DND-41 (cell line): Measurements from ENCODE around the gene TBPL1.
"Not testable (repeated sequence)": the region's sequence is repeated elsewhere in the genome, so short reads cannot be mapped to it uniquely, and the experiment has no call there.

Source experiments
- ATAC-seq: fragments of 200-7000 bp; cut with Tn5 transposase; 3 replicates; pipeline ENCODE4 v1.9.1; 2021; ENCODE audit warnings: low read depth; ENCODE audit not compliant: insufficient read depth
- DNase-seq: peaks from one replicate; pipeline ENCODE4 v3.0.0-alpha.2; 2020
- H2AFZ ChIP-seq: 2 replicates; pipeline ENCODE4 v1.6.0; 2012; ENCODE audit warnings: low read depth, low read length
- H3K27ac ChIP-seq: 2 replicates; pipeline ENCODE4 v1.5.1; 2012; ENCODE audit warnings: low read length, inconsistent platforms
- H3K27me3 ChIP-seq: fragments of 200-600 bp; sonication (generic); 2 replicates; pipeline ENCODE4 v1.6.0; 2012; ENCODE audit warnings: low read length, mild to moderate bottlenecking, inconsistent platforms; ENCODE audit not compliant: insufficient read depth, poor library complexity
- H3K36me3 ChIP-seq: 2 replicates; pipeline ENCODE4 v1.5.1; 2012; ENCODE audit warnings: low read length, inconsistent platforms; ENCODE audit not compliant: insufficient read depth
- H3K4me1 ChIP-seq: 2 replicates; pipeline ENCODE4 v1.5.1; 2012; ENCODE audit warnings: mild to moderate bottlenecking, low read length; ENCODE audit not compliant: insufficient read depth
- H3K4me2 ChIP-seq: 2 replicates; pipeline ENCODE4 v1.6.0; 2012; ENCODE audit warnings: mild to moderate bottlenecking, moderate library complexity, low read length, inconsistent platforms; ENCODE audit not compliant: insufficient read depth
- H3K4me3 ChIP-seq, 2 experiments: fragments of 200-600 bp in 1 of 2; shearing (Covaris generic) in 1 of 2; 2 replicates each; pipeline ENCODE4 v1.5.1; 2012 to 2016; ENCODE audit warnings: inconsistent platforms in 2 of 2, low read length in 2 of 2, mild to moderate bottlenecking in 2 of 2, low read depth in 1 of 2, moderate library complexity in 1 of 2
- H3K79me2 ChIP-seq: 2 replicates; pipeline ENCODE4 v1.6.0; 2012; ENCODE audit warnings: low read length, inconsistent platforms; ENCODE audit not compliant: insufficient read depth
- H3K9ac ChIP-seq: 2 replicates; pipeline ENCODE4 v1.6.0; 2012; ENCODE audit warnings: low read depth, mild to moderate bottlenecking, inconsistent platforms, low read length, moderate library complexity
- H3K9me3 ChIP-seq: 2 replicates; pipeline ENCODE4 v1.5.1; 2012; ENCODE audit warnings: low read length, moderate library complexity, mild to moderate bottlenecking, inconsistent platforms; ENCODE audit not compliant: insufficient read depth, severe bottlenecking
- H4K20me1 ChIP-seq: 2 replicates; pipeline ENCODE4 v1.6.0; 2012; ENCODE audit warnings: low read length; ENCODE audit not compliant: insufficient read depth
- EZH2 ChIP-seq: IDR thresholded peaks from 3 replicates; pipeline ENCODE4 v1.6.1; 2012; ENCODE audit warnings: borderline replicate concordance, low read depth, mild to moderate bottlenecking, moderate library complexity, low read length, inconsistent platforms; ENCODE audit not compliant: severe bottlenecking
- TF ChIP-seq, protein P1 (sequence below): IDR thresholded peaks from 2 replicates; pipeline ENCODE4 v1.5.1; 2012; ENCODE audit warnings: borderline replicate concordance, low read length, moderate library complexity, mild to moderate bottlenecking; ENCODE audit not compliant: poor library complexity, severe bottlenecking; ENCODE audit errors: extremely low read depth

Gene TBPL1

GRCh38 chr6:133966654-133967329 lies 13.8 kb downstream of the TBPL1 start:
- ATAC-seq, result no peak
- Histone ChIP-seq H2AFZ (no peak overlapping the region), H3K36me3 (no peaks in the 10 kb centered on the region), H3K79me2 (peaks cover 63% of the 10 kb centered on the region), H3K9me3 (no peaks in the 10 kb centered on the region), H4K20me1 (peaks cover 38% of the 10 kb centered on the region), H3K4me2 (no peak overlapping the region), H3K27ac (no peak overlapping the region), H3K27me3 (no peaks in the 10 kb centered on the region), H3K9ac (no peak overlapping the region), H3K4me3 (no peak overlapping the region), H3K4me1 (no peaks in the 10 kb centered on the region)
- DNase-seq, result no peak
- TF ChIP-seq EZH2, result no peak
- TF ChIP-seq, protein P1, sequence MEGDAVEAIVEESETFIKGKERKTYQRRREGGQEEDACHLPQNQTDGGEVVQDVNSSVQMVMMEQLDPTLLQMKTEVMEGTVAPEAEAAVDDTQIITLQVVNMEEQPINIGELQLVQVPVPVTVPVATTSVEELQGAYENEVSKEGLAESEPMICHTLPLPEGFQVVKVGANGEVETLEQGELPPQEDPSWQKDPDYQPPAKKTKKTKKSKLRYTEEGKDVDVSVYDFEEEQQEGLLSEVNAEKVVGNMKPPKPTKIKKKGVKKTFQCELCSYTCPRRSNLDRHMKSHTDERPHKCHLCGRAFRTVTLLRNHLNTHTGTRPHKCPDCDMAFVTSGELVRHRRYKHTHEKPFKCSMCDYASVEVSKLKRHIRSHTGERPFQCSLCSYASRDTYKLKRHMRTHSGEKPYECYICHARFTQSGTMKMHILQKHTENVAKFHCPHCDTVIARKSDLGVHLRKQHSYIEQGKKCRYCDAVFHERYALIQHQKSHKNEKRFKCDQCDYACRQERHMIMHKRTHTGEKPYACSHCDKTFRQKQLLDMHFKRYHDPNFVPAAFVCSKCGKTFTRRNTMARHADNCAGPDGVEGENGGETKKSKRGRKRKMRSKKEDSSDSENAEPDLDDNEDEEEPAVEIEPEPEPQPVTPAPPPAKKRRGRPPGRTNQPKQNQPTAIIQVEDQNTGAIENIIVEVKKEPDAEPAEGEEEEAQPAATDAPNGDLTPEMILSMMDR, result no peak

DNA sequence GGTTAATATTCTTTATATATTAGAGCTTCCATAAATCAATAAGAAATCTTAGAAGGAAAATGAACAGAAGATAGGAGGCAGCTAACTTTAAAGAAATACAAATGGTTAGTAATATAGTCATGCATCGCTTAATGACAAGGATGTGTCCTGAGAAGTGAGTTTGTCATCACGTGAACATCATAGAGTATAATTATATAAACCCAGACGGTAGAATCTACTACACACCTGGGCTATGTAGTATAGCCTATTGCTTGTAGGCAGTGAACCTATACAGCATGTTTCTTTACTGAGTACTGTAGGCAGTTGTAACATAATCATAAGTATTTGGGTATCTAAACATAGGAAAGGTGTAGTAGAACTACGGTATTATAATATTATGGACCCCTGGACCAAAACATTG lies 14.3 kb downstream of the TBPL1 start:
- Histone ChIP-seq H3K4me2 (no peak overlapping the region), H3K4me3 (no peak overlapping the region), H3K79me2 (peaks cover 59% of the 10 kb centered on the region), H3K9ac (no peak overlapping the region), H3K4me1 (no peaks in the 10 kb centered on the region), H4K20me1 (peaks cover 34% of the 10 kb centered on the region; the same call in 1 of the 2 replicates), H3K27me3 (no peaks in the 10 kb centered on the region), H3K27ac (no peak overlapping the region), H3K36me3 (no peaks in the 10 kb centered on the region), H2AFZ (no peak overlapping the region), H3K9me3 (no peaks in the 10 kb centered on the region)
- ATAC-seq (no peak), DNase-seq (no peak)
- no peak for TF ChIP-seq EZH2
- TF ChIP-seq, protein P1, result no peak

DNA sequence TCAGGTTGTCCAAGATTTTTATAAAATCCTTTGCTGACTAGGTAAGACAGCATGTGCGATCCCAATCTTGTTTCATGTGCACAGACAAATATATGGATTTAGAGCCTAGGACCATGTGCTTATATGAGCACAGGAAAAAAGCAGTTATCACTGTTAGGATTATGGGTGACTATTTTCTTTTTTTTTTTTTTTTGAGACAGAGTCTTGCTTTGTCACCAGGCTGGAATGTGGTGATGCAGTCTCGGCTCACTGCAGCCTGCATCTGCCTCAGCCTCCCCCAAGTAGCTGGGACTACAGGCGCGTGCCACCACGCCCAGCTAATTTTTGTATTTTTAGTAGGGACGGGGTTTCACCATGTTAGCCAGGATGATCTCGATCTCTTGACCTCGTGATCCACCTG lies 14.8 kb downstream of the TBPL1 start:
- H3K27ac ChIP-seq, H2AFZ ChIP-seq, H3K27me3 ChIP-seq, H3K9me3 ChIP-seq, ATAC-seq, H3K4me3 ChIP-seq, DNase-seq, H3K36me3 ChIP-seq, H3K4me2 ChIP-seq, H3K4me1 ChIP-seq, H3K9ac ChIP-seq: not testable (repeated sequence)
- peaks cover 34% of the 10 kb centered on the region; the same call in 1 of the 2 replicates for H4K20me1 ChIP-seq
- peaks cover 56% of the 10 kb centered on the region for H3K79me2 ChIP-seq

DNA sequence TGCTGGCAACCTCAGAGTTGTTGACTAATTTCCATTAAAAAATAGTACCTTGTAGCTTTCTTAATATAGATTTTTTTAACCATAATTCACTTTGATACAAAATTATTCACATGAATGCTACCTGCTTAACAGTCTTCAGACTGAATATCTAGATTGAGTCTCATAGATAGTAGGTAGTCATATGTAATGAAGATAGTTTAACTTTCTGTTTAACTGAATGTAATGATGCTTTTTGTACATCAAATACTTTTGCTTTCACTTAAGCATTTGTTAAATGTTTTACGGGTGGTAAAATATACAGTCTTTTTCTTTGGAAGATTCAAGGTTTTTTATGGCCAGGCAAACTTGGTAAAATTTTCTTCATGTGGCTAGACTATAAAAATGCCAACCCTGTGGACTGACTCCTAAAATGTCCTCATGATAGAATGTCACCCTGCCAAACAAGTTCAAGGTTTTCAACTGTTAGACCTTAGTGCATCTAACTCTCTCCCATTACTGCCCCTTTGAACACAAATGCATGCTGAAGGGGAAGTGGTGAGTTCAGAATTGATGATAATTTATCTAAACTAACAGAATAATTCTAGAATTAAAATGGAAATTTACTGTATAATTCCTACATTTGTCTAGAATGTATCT lies 16.4 kb downstream of the TBPL1 start:
- 0 out of 2 replicates have a peak, but pooled peaks cover 3% of the 10 kb centered on the region for H3K4me1 ChIP-seq
- no peak overlapping the region for H3K4me2 ChIP-seq
- H3K9me3 ChIP-seq, result no peaks in the 10 kb centered on the region
- H3K9ac ChIP-seq, result no peak overlapping the region
- TF ChIP-seq, protein P1, result no peak
- no peak for TF ChIP-seq EZH2
- H3K36me3 ChIP-seq, result no peaks in the 10 kb centered on the region
- no peak for DNase-seq
- H3K4me3 ChIP-seq, result no peak overlapping the region
- ATAC-seq, result 0 out of 3 replicates have a peak, but pooled peaks have one; percentile 37
- no peak overlapping the region for H3K27ac ChIP-seq
- H3K27me3 ChIP-seq, result no peaks in the 10 kb centered on the region
- peaks cover 34% of the 10 kb centered on the region; the same call in 1 of the 2 replicates for H4K20me1 ChIP-seq
- peaks cover 49% of the 10 kb centered on the region for H3K79me2 ChIP-seq
- no peak overlapping the region for H2AFZ ChIP-seq
